Astrocyte (in vitro differentiated cells and primary cell): Measurements from ENCODE around the gene SLC25A18. TPM values are rescaled to one million over a fixed set of nuclear protein-coding genes. Genes with fewer than 3 reads are reported as not detected.

Experiments used
- DNase-seq: peaks from one replicate; pipeline ENCODE4 v3.0.0-alpha.2; 2010; ENCODE audit warnings: low read depth
- FAIRE-seq: peaks from 2 replicates; lab custom pipeline; 2011; peaks lifted over from hg19 to GRCh38; lab: Jason Lieb, UNC
- H2AFZ ChIP-seq: 2 replicates; pipeline ENCODE4 v1.6.0; 2012; ENCODE audit warnings: low read depth, low read length, inconsistent platforms
- H3K27ac ChIP-seq: 2 replicates; pipeline ENCODE4 v1.5.1; 2011; ENCODE audit warnings: low read depth, low read length, inconsistent platforms
- H3K27me3 ChIP-seq: 2 replicates; pipeline ENCODE4 v1.6.0; 2011; ENCODE audit warnings: low read length, inconsistent platforms; ENCODE audit not compliant: insufficient read depth
- H3K36me3 ChIP-seq: 2 replicates; pipeline ENCODE4 v1.5.1; 2011; ENCODE audit warnings: low read length, inconsistent platforms; ENCODE audit not compliant: insufficient read depth
- H3K4me1 ChIP-seq: 2 replicates; pipeline ENCODE4 v1.5.1; 2011; ENCODE audit warnings: low read length, inconsistent platforms; ENCODE audit not compliant: insufficient read depth
- H3K4me2 ChIP-seq: 2 replicates; pipeline ENCODE4 v1.6.0; 2012; ENCODE audit warnings: low read length, inconsistent platforms
- H3K4me3 ChIP-seq: 2 replicates; pipeline ENCODE4 v1.5.1; 2011; ENCODE audit warnings: low read depth, mild to moderate bottlenecking, low read length, inconsistent platforms; ENCODE audit not compliant: insufficient read depth
- H3K79me2 ChIP-seq: 2 replicates; pipeline ENCODE4 v1.6.0; 2012; ENCODE audit warnings: mild to moderate bottlenecking, low read length, inconsistent platforms; ENCODE audit not compliant: insufficient read depth
- H3K9ac ChIP-seq: 2 replicates; pipeline ENCODE4 v1.6.0; 2012; ENCODE audit warnings: mild to moderate bottlenecking, low read length, inconsistent platforms
- H3K9me3 ChIP-seq: 2 replicates; pipeline ENCODE4 v1.5.1; 2012; ENCODE audit warnings: low read depth, mild to moderate bottlenecking, low read length, inconsistent platforms; ENCODE audit not compliant: insufficient read depth
- H4K20me1 ChIP-seq: 2 replicates; pipeline ENCODE4 v1.6.0; 2012; ENCODE audit warnings: low read length, inconsistent platforms; ENCODE audit not compliant: insufficient read depth
- H3K27ac Mint-ChIP-seq: one replicate; pipeline ENCODE4 v1.8.0; 2021; ENCODE audit warnings: mild to moderate bottlenecking, mixed read lengths; ENCODE audit not compliant: unreplicated experiment
- H3K27me3 Mint-ChIP-seq: one replicate; pipeline ENCODE4 v1.8.0; 2021; ENCODE audit warnings: low read depth, mixed read lengths; ENCODE audit not compliant: unreplicated experiment
- H3K36me3 Mint-ChIP-seq: one replicate; pipeline ENCODE4 v1.8.0; 2021; ENCODE audit warnings: low read depth, mixed read lengths; ENCODE audit not compliant: unreplicated experiment
- H3K4me1 Mint-ChIP-seq: one replicate; pipeline ENCODE4 v1.8.0; 2021; ENCODE audit warnings: low read depth, mixed read lengths; ENCODE audit not compliant: unreplicated experiment
- H3K4me3 Mint-ChIP-seq: one replicate; pipeline ENCODE4 v1.8.0; 2021; ENCODE audit warnings: mild to moderate bottlenecking, moderate library complexity, mixed read lengths; ENCODE audit not compliant: unreplicated experiment
- H3K9me3 Mint-ChIP-seq: one replicate; pipeline ENCODE4 v1.8.0; 2021; ENCODE audit warnings: mild to moderate bottlenecking, mixed read lengths; ENCODE audit not compliant: unreplicated experiment
- EZH2 ChIP-seq: IDR thresholded peaks from 2 replicates; pipeline ENCODE4 v1.6.1; 2012; ENCODE audit warnings: mild to moderate bottlenecking, low read length, inconsistent platforms; ENCODE audit not compliant: insufficient read depth
- total RNA-seq: library from RNA; stranded (reverse); gene quantifications from 2 replicates; pipeline ENCODE4 v1.2.1, GENCODE V29; 2021
- TF ChIP-seq, protein P1 (sequence below): IDR thresholded peaks from 2 replicates; pipeline ENCODE4 v1.5.1; 2011; ENCODE audit warnings: low read depth, mild to moderate bottlenecking, inconsistent platforms, low read length, moderate library complexity; ENCODE audit not compliant: insufficient read depth

SLC25A18 gene
- total RNA-seq, 1 donor from 2014 or later, result 0.48 TPM

- FAIRE-seq, result no peak
- Histone ChIP-seq H4K20me1 (peaks cover 38% of the 10 kb centered on the region), H3K27ac (no peak overlapping the region), H3K4me3 (no peak overlapping the region), H3K27me3 (no peaks in the 10 kb centered on the region), H2AFZ (no peak overlapping the region), H3K4me2 (no peak overlapping the region), H3K4me1 (no peaks in the 10 kb centered on the region), H3K79me2 (peaks cover 30% of the 10 kb centered on the region), H3K36me3 (peaks cover 38% of the 10 kb centered on the region), H3K9ac (no peak overlapping the region), H3K9me3 (no peaks in the 10 kb centered on the region)
- no peak overlapping the region for H3K4me3 Mint-ChIP-seq
- no peak overlapping the region for H3K27ac Mint-ChIP-seq
- no peaks in the 10 kb centered on the region for H3K9me3 Mint-ChIP-seq
- H3K36me3 Mint-ChIP-seq, result peaks cover 17% of the 10 kb centered on the region
- TF ChIP-seq, protein P1, sequence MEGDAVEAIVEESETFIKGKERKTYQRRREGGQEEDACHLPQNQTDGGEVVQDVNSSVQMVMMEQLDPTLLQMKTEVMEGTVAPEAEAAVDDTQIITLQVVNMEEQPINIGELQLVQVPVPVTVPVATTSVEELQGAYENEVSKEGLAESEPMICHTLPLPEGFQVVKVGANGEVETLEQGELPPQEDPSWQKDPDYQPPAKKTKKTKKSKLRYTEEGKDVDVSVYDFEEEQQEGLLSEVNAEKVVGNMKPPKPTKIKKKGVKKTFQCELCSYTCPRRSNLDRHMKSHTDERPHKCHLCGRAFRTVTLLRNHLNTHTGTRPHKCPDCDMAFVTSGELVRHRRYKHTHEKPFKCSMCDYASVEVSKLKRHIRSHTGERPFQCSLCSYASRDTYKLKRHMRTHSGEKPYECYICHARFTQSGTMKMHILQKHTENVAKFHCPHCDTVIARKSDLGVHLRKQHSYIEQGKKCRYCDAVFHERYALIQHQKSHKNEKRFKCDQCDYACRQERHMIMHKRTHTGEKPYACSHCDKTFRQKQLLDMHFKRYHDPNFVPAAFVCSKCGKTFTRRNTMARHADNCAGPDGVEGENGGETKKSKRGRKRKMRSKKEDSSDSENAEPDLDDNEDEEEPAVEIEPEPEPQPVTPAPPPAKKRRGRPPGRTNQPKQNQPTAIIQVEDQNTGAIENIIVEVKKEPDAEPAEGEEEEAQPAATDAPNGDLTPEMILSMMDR, result no peak
- peaks cover 3% of the 10 kb centered on the region for H3K4me1 Mint-ChIP-seq
- DNase-seq, result no peak
- no peaks in the 10 kb centered on the region for H3K27me3 Mint-ChIP-seq
Measured at GRCh38 chr22:17601031-17601430, 37.7 kb downstream of the SLC25A18 start.

DNA sequence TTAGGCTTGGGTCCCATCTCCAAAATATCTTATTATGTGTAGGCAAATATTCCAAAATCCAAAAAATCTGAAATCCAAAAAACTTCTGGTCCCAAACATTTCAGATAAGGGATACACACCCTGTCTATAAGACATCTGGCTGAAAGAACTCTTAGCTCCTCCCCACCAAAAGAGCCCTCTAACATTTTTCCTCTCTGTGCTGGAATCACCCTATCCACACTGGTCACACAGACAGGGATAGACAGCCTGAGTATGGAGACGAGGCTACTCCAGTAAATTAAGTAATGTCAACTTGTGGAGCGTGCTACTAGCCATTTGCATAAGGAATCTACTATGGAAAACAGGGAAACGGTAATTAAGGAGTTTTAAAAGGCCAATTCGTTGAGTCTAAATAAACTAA is 40.4 kb downstream of the SLC25A18 start:
- peaks cover 7% of the 10 kb centered on the region for H3K36me3 Mint-ChIP-seq
- H3K4me3 ChIP-seq, result no peak overlapping the region
- no peak overlapping the region for H3K27ac Mint-ChIP-seq
- H3K9me3 ChIP-seq, result no peaks in the 10 kb centered on the region
- TF ChIP-seq, protein P1, result no peak
- no peak for TF ChIP-seq EZH2
- peaks cover 41% of the 10 kb centered on the region for H3K79me2 ChIP-seq
- H4K20me1 ChIP-seq, result peaks cover 52% of the 10 kb centered on the region
- H3K27ac ChIP-seq, result no peak overlapping the region
- no peak overlapping the region for H3K9ac ChIP-seq
- no peak overlapping the region for H2AFZ ChIP-seq
- no peaks in the 10 kb centered on the region for H3K27me3 Mint-ChIP-seq
- DNase-seq (no peak), FAIRE-seq (no peak)
- H3K36me3 ChIP-seq, result peaks cover 25% of the 10 kb centered on the region
- no peaks in the 10 kb centered on the region for H3K4me1 ChIP-seq
- no peaks in the 10 kb centered on the region for H3K9me3 Mint-ChIP-seq
- no peaks in the 10 kb centered on the region for H3K27me3 ChIP-seq
- H3K4me2 ChIP-seq, result no peak overlapping the region
- peaks cover 2% of the 10 kb centered on the region for H3K4me1 Mint-ChIP-seq
- H3K4me3 Mint-ChIP-seq, result no peak overlapping the region

- Histone ChIP-seq H3K36me3 (peaks cover 24% of the 10 kb centered on the region), H3K4me3 (no peak overlapping the region), H3K27ac (no peak overlapping the region), H4K20me1 (peaks cover 57% of the 10 kb centered on the region), H3K27me3 (no peaks in the 10 kb centered on the region), H3K4me2 (no peak overlapping the region), H3K9ac (no peak overlapping the region), H2AFZ (no peak overlapping the region), H3K9me3 (no peaks in the 10 kb centered on the region), H3K4me1 (no peaks in the 10 kb centered on the region), H3K79me2 (peaks cover 49% of the 10 kb centered on the region)
- Mint-ChIP-seq H3K4me3 (no peak overlapping the region), H3K9me3 (no peaks in the 10 kb centered on the region), H3K27me3 (no peaks in the 10 kb centered on the region), H3K4me1 (peaks cover 2% of the 10 kb centered on the region), H3K36me3 (peaks cover 6% of the 10 kb centered on the region), H3K27ac (no peak overlapping the region)
- TF ChIP-seq, protein P1, result no peak
- no peak for TF ChIP-seq EZH2
- FAIRE-seq (no peak), DNase-seq (no peak)
Measured at GRCh38 chr22:17606496-17606895, 43.2 kb downstream of the SLC25A18 start.
